HEK293 (cell line): ENCODE measurements around the gene RAMAC.

Source experiments
- KLF9 ChIP-seq: fragments of 450-650 bp; formaldehyde crosslinking; IDR thresholded peaks from 2 replicates; pipeline ENCODE4 v1.5.1; 2016; ENCODE audit warnings: missing biosample characterization, missing genetic modification characterization, low read depth
- ZNF791 ChIP-seq: fragments of 450-650 bp; formaldehyde crosslinking; IDR thresholded peaks from 2 replicates; pipeline ENCODE4 v1.5.1; 2016; ENCODE audit warnings: missing biosample characterization, missing genetic modification characterization

DNA sequence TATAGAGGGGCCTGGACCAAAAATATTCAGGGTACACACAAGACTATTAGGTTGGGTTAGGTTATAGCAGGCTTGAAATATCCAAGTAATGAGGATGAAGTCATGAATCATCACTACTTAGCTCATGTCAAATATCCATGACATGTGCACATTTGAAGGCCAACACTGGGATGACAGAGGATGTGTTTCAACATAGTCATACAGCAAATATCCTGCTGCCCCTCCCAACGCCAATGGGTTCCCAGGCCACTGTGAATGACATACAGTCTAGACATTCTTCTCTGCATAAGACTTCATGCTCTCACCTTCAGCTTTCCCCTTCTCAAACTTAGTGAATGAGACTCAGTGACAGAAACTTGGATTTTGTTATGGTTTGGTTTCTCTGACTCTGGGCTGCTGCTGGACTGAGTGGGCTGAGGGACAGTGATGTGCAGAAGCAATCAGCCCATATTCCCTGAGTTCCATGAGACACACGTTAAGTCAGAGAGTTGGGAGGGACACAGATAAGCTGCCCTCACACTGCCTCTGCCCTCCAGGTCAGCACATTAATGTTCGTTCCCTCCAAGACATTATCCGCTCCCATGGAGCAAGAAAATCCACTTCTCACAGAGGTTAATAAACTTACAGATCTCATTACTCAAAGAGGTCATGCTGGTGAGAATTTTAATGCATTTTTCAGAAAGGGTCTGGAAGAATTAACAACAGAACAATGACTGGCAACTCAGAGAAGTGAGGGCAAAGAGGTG is 48.9 kb upstream of the RAMAC start:
- TF ChIP-seq KLF9 (tag by site-specific recombination) (no peak), ZNF791 (tag by site-specific recombination) (no peak)
